ENCODE measurements around the gene IGSF21.

The IGSF21 gene

DNA sequence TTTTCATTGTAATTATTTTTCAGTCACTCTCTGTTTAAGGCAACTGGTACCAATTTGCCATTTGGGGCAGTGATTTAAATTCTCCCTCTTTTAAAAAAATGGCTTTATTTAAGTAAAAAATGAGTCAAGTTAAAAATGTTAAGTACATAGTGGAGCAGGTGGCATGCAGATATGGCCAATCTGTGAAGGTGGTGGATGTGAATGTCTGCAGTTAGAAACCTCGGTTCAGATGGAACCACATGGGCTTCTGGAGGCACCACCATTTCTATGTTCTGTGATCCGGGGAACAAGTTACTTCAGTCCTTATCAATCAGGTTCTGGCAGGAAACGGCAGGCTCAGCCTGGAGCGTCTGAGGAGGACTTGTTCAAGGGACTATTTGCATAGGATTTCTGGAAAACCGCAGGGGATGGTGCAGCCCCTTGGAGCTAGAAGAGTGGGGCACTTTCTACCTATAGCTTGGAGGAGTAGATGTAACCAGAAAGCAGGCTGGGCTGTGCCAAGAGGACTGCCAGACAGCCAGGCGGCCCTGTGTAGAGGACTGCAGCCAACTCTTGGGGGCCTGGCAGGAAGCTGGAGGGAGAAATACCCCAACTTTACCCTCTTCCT is 12.3 kb downstream of the IGSF21 start:
- DNase-seq (ENCODE audit: low read depth) = no peak

GRCh38 chr1:18120638-18121037 is 13.0 kb downstream of the IGSF21 start:
- no peak for DNase-seq (ENCODE audit: low read depth)

- no peak for DNase-seq (ENCODE audit: low read depth)
Observed at GRCh38 chr1:18121072-18121820, 13.6 kb downstream of the IGSF21 start.

DNA sequence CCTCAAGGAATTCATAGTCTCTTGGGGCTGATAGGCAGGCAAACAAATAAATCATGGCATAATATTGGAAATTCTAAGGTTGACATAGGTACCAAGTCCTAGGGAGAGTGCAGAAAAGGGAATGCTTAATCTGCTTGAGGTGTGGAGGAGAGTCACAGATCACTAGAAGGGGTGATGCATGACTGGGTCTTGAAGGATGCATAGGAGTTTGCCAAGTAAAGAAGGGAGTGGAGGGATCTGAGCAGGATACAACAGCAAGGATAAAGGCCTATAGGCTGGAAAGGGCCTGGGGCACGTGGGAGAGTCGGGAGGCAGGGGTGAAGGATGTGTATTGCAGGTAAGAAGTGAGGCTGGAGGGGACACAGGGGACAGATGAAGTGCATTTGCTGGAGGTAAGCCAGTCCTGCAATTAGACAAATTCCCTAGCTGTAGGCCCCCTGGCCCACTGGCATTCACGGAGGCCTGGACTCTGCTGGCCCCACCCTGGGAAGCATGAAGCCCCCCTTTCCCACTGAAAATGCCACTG is 15.9 kb downstream of the IGSF21 start:
- DNase-seq (ENCODE audit: low read depth) = no peak

DNA sequence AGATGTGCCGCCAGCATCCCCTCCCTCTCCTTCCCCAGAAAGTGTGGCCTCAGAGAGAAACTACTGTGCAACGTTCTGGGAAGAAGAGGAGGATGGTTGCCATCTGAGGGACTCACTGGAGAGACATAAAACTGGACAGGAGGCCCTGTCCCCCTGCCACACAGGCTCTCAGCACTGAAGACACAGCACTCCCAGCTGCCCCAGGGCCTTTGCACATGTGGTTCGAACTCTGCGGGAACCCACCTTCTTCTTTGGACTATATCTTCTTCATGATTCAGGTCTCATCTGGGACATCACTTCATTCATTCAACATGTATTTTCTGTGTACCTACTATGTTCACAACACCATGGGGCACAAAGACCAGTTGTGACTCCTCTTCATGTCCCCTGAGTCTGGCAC is 17.4 kb downstream of the IGSF21 start:
- DNase-seq (ENCODE audit: low read depth) = no peak

GRCh38 chr1:18126616-18127015 is 19.0 kb downstream of the IGSF21 start:
- no peak for DNase-seq (ENCODE audit: low read depth)

DNA sequence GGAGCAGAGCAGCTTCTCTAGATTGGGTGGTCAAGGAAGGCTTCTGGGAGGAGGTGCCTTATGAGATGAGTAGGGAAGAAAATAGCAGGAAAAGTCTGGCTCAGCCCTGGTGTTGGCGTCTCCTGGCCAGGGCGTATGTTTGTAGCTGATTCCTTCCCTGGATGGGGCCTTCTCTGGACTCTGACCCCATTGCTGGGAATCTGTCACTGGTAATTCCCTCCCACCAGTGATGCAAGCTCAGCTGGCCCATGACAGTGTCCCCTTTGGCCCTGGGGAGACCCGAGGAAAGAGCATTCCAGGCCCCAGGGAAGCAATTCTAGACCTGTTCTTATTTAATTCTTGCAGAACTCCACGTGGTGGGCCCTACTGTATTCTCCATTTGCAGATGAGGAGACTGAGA is 20.7 kb downstream of the IGSF21 start:
- no peak for DNase-seq (ENCODE audit: low read depth)

- no peak for DNase-seq (ENCODE audit: low read depth)
Observed at GRCh38 chr1:18130356-18130755, 22.8 kb downstream of the IGSF21 start.

GRCh38 chr1:18132022-18132710 is 24.6 kb downstream of the IGSF21 start:
- no peak for DNase-seq (ENCODE audit: low read depth)

- DNase-seq (ENCODE audit: low read depth) = no peak
Observed at GRCh38 chr1:18132711-18133541, 25.3 kb downstream of the IGSF21 start.

DNA sequence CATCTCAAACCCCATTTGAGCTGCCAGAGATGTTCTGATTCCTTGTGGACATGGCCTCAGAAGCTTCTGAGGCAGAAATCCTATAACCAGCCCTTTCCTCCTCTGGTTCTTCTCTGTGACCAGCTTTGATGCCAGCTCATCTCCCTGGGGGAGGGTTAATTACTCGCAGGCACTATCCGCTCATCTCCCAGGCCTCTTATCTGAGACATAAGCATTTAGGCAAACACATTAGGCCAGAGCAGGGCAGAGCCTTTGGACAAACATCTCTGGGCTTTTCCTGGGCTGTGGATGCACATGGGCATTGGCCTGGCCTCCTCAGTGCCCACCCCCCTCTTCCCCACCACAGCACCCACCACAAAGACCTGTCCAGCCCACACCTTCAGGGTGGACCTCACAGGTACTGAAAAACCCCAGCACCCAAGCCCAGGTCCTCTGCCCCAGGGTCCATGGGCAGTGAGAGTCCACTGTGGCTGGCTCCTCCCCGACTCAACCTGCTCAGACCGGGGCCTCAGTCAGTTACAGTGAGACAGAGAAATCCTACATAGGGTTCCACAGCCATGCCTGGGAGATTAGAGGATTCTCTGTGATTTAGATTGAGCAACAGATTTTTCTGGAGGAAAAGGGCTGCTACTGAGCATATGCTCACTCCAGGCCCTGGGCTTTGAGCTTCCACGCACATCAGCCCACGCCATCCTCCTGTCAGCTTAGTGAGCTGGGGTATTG is 26.9 kb downstream of the IGSF21 start:
- no peak for DNase-seq (ENCODE audit: low read depth)

DNA sequence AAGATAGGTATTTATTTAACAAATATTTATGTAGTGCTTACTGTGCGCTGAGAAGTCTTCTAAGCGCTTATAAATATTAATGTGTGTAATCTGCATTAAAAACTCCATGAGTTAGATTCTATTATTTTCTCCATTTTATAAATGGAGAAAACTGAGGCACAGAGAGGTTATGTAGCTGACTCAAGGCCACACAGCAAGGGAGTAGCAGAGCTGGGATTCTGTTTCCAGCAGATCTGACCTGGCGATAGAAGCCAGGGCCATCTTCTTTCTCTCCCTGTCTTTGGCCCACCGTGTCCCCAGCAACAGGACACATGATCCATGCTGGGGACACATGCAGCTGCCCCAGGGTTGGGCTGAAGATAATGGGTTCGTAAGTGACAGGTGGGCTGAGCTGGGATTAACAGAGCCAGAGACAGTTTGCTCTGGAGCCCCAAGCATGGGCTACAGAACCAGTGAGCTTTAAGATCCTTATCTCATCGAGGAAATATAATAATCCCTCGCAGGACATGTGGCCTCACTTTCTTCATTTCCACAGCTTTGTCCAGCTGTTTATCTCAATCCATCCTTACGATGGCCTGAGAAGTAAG is 30.3 kb downstream of the IGSF21 start:
- DNase-seq (ENCODE audit: low read depth) = no peak

GRCh38 chr1:18139198-18139981 is 31.8 kb downstream of the IGSF21 start:
- no peak for DNase-seq (ENCODE audit: low read depth)

- DNase-seq (ENCODE audit: low read depth) = no peak
Observed at GRCh38 chr1:18140411-18140810, 32.8 kb downstream of the IGSF21 start.

DNA sequence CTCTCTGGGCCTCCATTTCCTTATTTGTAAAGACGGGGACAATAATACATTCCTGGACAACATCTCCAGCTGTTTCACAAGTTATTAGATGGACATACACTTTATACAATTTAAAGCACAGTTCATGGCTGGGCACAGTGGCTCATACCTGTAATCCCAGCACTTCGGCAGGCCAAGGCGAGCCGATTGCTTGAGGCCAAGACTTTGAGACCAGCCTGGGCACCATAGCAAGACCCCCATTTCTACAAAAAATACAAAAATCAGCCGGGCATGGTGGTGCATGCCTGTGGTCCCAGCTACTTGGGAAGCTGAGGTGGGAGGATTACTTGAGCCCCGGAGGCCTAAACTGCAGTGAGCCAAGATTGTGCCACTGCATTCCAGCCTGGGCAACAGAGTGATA is 34.1 kb downstream of the IGSF21 start:
- DNase-seq (ENCODE audit: low read depth) = no peak

DNA sequence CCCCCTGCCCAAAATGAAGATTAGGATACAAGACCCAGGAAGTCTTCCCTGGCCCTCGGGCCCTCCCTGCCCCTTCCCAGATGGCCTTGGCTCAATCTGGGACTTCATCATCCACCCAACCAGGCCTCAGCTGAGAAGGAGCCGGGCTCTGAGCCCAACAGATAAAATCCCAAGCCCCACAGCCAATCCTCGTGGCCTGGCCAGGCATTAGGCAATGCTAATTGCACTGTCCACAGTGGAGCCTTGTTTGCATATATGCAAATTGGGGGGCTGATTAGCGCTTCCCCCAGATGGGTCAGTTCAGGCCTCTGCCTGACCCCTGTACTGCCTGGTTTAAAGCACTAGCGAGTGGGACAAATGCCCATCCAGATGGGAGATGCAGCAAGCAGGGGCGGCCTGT is 34.9 kb downstream of the IGSF21 start:
- DNase-seq (ENCODE audit: low read depth) = no peak

- no peak for DNase-seq (ENCODE audit: low read depth)
Observed at GRCh38 chr1:18142969-18143368, 35.4 kb downstream of the IGSF21 start.

DNA sequence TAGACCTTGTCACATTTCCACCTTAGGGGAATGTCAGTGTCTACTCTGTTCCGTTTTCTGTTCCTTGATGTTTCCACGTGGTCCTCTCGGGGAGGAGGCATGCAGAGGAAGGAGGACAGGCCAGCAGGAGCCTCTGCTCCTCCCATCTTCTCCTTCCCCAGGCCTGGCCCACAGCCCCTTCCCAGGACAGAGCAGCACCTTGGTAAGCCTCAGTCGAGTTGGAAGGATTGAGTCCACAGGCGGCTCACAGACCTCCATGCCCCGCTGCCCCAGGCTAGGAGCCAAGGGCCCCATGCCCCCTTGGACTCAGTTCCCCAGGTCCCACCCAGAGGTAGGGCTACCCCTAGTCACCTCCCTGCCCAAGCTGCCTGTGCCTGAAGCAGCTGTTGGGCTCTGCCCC is 36.5 kb downstream of the IGSF21 start:
- no peak for DNase-seq (ENCODE audit: low read depth)

DNA sequence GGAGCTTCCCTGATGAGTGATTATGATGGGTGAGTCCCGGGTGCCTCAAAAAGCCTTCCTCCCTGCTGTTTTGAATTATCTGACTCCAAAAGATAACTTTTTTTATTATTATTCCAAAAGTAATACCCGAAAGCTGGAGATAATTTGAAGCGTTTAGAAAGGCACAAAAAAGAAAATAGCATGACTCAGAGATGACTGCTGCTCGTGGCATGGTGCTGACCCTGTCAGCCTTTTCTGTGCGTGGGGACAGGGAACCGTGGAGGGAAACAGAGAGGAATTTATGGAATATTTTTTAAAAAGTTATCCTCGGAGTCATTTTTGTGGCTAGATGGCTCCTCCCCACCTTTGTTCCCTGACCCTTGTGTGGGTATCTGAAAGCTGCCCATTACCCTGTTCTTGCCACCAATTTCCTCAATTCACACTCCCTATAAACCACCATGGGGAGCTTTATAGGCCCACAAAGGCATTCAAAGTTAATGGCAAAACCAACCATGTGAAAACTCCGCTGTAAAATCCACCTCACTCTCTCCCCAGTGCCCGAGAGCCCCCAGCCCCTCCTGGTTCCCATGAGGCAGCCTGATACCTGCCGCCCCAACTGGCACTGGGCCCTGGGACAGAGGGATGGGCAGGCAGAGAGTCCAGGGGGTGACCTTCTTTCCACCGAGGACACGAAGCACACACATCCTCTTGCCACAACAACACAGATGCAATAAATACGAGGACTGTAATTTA is 37.5 kb downstream of the IGSF21 start:
- DNase-seq (ENCODE audit: low read depth) = no peak
